GM12878 (cell line): ENCODE results near the gene NOTCH3.

Experiments
- ATF3 ChIP-seq: IDR thresholded peaks from 2 replicates; pipeline ENCODE4 v1.6.1; 2011; ENCODE audit warnings: low read depth, mild to moderate bottlenecking, low read length, moderate library complexity, borderline replicate concordance; ENCODE audit errors: extremely low read depth
- CTCF ChIP-seq, 3 experiments: IDR thresholded peaks in 2 of 3; conservative IDR thresholded peaks in 1 of 3; 2 replicates each; pipeline ENCODE4 v1.5.1; 2011; ENCODE audit warnings: low read depth in 3 of 3, low read length in 3 of 3, mild to moderate bottlenecking in 3 of 3, control low read depth in 2 of 3, moderate library complexity in 2 of 3, inconsistent platforms in 1 of 3, mixed read lengths in 1 of 3; ENCODE audit not compliant: control insufficient read depth in 2 of 3, insufficient read depth in 1 of 3; ENCODE audit errors: extremely low read depth in 1 of 3
- FOXM1 ChIP-seq: IDR thresholded peaks from 2 replicates; pipeline ENCODE4 v1.6.1; 2012; ENCODE audit warnings: low read depth, mild to moderate bottlenecking, inconsistent platforms, low read length, moderate library complexity
- NRF1 ChIP-seq: conservative IDR thresholded peaks from 2 replicates; pipeline ENCODE4 v1.6.1; 2011; ENCODE audit warnings: mild to moderate bottlenecking, low read depth, low read length, improper control_type of control experiment

GRCh38 chr19:15240515-15240914 is 39.7 kb upstream of the NOTCH3 start:
- TF ChIP-seq NRF1 (no peak), FOXM1 (no peak), CTCF (IDR thresholded peaks at IDR 0.05 in 2 of 3, conservative IDR thresholded peaks at IDR 0.05 in 1 of 3; ENCODE audit: control insufficient read depth in 2 of 3, extremely low read depth in 1 of 3, insufficient read depth in 1 of 3, low read depth in 3 of 3, low read length in 3 of 3) (no peak), ATF3 (no peak)
